H1 (cell line): ENCODE measurements around the gene P2RX7. TPM values are rescaled to one million over a fixed set of nuclear protein-coding genes. Genes with fewer than 3 reads are reported as not detected.

Experiments
- CTCF ChIA-PET: fragments of 300-600 bp; sonication (Branson Sonifier 250); formaldehyde crosslinking; loops from one replicate; lab custom pipeline; 2021; ENCODE audit not compliant: partially characterized antibody; lab: Charles Lee
- POLR2A ChIA-PET: fragments of 300-600 bp; sonication (Branson Sonifier 250); formaldehyde crosslinking; loops from one replicate; lab custom pipeline; 2021; ENCODE audit warnings: inconsistent platforms; ENCODE audit not compliant: partially characterized antibody; lab: Charles Lee
- DNase-seq, 2 experiments: peaks; one replicate each; pipeline versions ENCODE4 v3.0.0 to v3.0.0-alpha.2; 2010 to 2022; ENCODE audit warnings: low spot score in 2 of 2, low read depth in 1 of 2, mixed read lengths in 1 of 2
- FAIRE-seq: peaks from 2 replicates; lab custom pipeline; 2011; peaks lifted over from hg19 to GRCh38; lab: Jason Lieb, UNC
- H2AFZ ChIP-seq: 2 replicates; pipeline ENCODE4 v1.8.1; 2012; ENCODE audit warnings: low read length, inconsistent platforms
- H2AK5ac ChIP-seq: 2 replicates; pipeline ENCODE4 v1.6.1; 2013; ENCODE audit warnings: low read depth, low read length
- H2BK120ac ChIP-seq: replicated peaks from 2 replicates; pipeline ENCODE3; 2013; ENCODE audit warnings: low read depth, low read length, inconsistent platforms
- H2BK12ac ChIP-seq: 2 replicates; pipeline ENCODE4 v1.6.1; 2013; ENCODE audit warnings: low read depth, low read length
- H2BK15ac ChIP-seq: 2 replicates; pipeline ENCODE4 v1.6.1; 2013; ENCODE audit warnings: low read length
- H2BK20ac ChIP-seq: 2 replicates; pipeline ENCODE4 v1.6.1; 2013; ENCODE audit warnings: low read length
- H2BK5ac ChIP-seq: 2 replicates; pipeline ENCODE4 v1.6.1; 2013; ENCODE audit warnings: low read depth, low read length
- H3K14ac ChIP-seq: 2 replicates; pipeline ENCODE4 v1.6.1; 2013; ENCODE audit warnings: inconsistent platforms; ENCODE audit not compliant: insufficient read length
- H3K18ac ChIP-seq: 2 replicates; pipeline ENCODE4 v1.6.1; 2013; ENCODE audit warnings: low read length; ENCODE audit errors: extremely low read depth
- H3K23ac ChIP-seq: 2 replicates; pipeline ENCODE4 v1.6.1; 2013; ENCODE audit warnings: inconsistent platforms; ENCODE audit not compliant: insufficient read length
- H3K23me2 ChIP-seq: 2 replicates; pipeline ENCODE4 v1.6.1; 2013; ENCODE audit warnings: low read depth, low read length
- H3K27ac ChIP-seq: 2 replicates; pipeline ENCODE4 v1.6.1; 2011; ENCODE audit warnings: low read depth, low read length, inconsistent platforms
- H3K27me3 ChIP-seq, 4 experiments: replicated peaks in 1 of 4; 1 replicate in 1 of 4; 2 replicates in 3 of 4; pipeline versions ENCODE4 v1.6.1 to v1.8.1; 2011 to 2013; ENCODE audit warnings: low read length in 3 of 4, mild to moderate bottlenecking in 3 of 4, inconsistent platforms in 2 of 4, mixed read lengths in 2 of 4, moderate library complexity in 1 of 4; ENCODE audit not compliant: control insufficient read depth in 3 of 4, insufficient read depth in 3 of 4; ENCODE audit errors: extremely low read depth in 1 of 4
- H3K36me3 ChIP-seq, 4 experiments: 2 replicates each; pipeline versions ENCODE4 v1.6.1 to v1.8.1; 2011 to 2013; ENCODE audit warnings: mild to moderate bottlenecking in 4 of 4, low read length in 3 of 4, moderate library complexity in 2 of 4, control low read depth in 1 of 4, inconsistent platforms in 1 of 4; ENCODE audit not compliant: insufficient read depth in 4 of 4, control insufficient read depth in 2 of 4
- H3K4ac ChIP-seq: replicated peaks from 2 replicates; pipeline ENCODE3; 2013; ENCODE audit warnings: low read length, low read depth, mixed read lengths, inconsistent platforms; ENCODE audit not compliant: insufficient read length
- H3K4me1 ChIP-seq, 4 experiments: replicated peaks in 1 of 4; 1 replicate in 1 of 4; 2 replicates in 3 of 4; pipeline versions ENCODE4 v1.6.1 to v1.8.1; 2011 to 2013; ENCODE audit warnings: low read length in 3 of 4, inconsistent platforms in 2 of 4, mixed read lengths in 1 of 4; ENCODE audit not compliant: insufficient read depth in 4 of 4, control insufficient read depth in 3 of 4
- H3K4me2 ChIP-seq, 2 experiments: 2 replicates each; pipeline versions ENCODE4 v1.6.1 to v1.8.1; 2011 to 2013; ENCODE audit warnings: low read depth in 2 of 2, low read length in 2 of 2, control low read depth in 1 of 2, inconsistent platforms in 1 of 2, mild to moderate bottlenecking in 1 of 2; ENCODE audit not compliant: insufficient read depth in 1 of 2
- H3K4me3 ChIP-seq, 4 experiments: fragments of 200-600, 300-600 bp in 1 of 4; sonication (generic), shearing (Covaris generic), sonication (Bioruptor Twin) in 1 of 4; 2 replicates each; pipeline versions ENCODE4 v1.5.1 to v1.8.1; 2011 to 2016; ENCODE audit warnings: low read length in 4 of 4, low read depth in 3 of 4, control low read depth in 2 of 4, inconsistent platforms in 2 of 4, mild to moderate bottlenecking in 2 of 4, mixed read lengths in 1 of 4, moderate library complexity in 1 of 4; ENCODE audit not compliant: insufficient read depth in 2 of 4; ENCODE audit errors: extremely low read depth in 1 of 4
- H3K56ac ChIP-seq: replicated peaks from 2 replicates; pipeline ENCODE3; 2013; ENCODE audit warnings: low read depth, mild to moderate bottlenecking, mixed read lengths, low read length, inconsistent platforms; ENCODE audit not compliant: insufficient read length
- H3K79me1 ChIP-seq: 2 replicates; pipeline ENCODE4 v1.6.1; 2013; ENCODE audit warnings: low read depth, low read length, control low read depth
- H3K79me2 ChIP-seq, 2 experiments: 2 replicates each; pipeline versions ENCODE4 v1.6.1 to v1.8.1; 2012 to 2013; ENCODE audit warnings: low read length in 2 of 2, mild to moderate bottlenecking in 2 of 2, inconsistent platforms in 1 of 2; ENCODE audit not compliant: insufficient read depth in 2 of 2, control insufficient read depth in 1 of 2
- H3K9ac ChIP-seq, 4 experiments: replicated peaks in 1 of 4; 1 replicate in 1 of 4; 2 replicates in 3 of 4; pipeline versions ENCODE4 v1.6.1 to v1.8.1; 2011 to 2013; ENCODE audit warnings: low read depth in 3 of 4, low read length in 3 of 4, control low read depth in 2 of 4, mild to moderate bottlenecking in 2 of 4, moderate library complexity in 2 of 4, inconsistent platforms in 1 of 4; ENCODE audit errors: extremely low read depth in 1 of 4
- H3K9me3 ChIP-seq, 2 experiments: 2 replicates each; pipeline versions ENCODE4 v1.6.1 to v1.8.1; 2012 to 2013; ENCODE audit warnings: mild to moderate bottlenecking in 2 of 2, moderate library complexity in 2 of 2, control low read depth in 1 of 2, inconsistent platforms in 1 of 2, low read depth in 1 of 2, low read length in 1 of 2, mixed read lengths in 1 of 2; ENCODE audit not compliant: insufficient read depth in 2 of 2
- H4K20me1 ChIP-seq, 2 experiments: replicated peaks in 1 of 2; 2 replicates each; pipeline versions ENCODE3 to v1.8.1; 2011 to 2013; ENCODE audit warnings: inconsistent platforms in 2 of 2, low read length in 2 of 2, mild to moderate bottlenecking in 1 of 2; ENCODE audit not compliant: insufficient read depth in 2 of 2, control insufficient read depth in 1 of 2
- H4K5ac ChIP-seq: 2 replicates; pipeline ENCODE4 v1.6.1; 2013; ENCODE audit warnings: low read length, low read depth, mixed read lengths, inconsistent platforms; ENCODE audit not compliant: insufficient read length
- H4K8ac ChIP-seq: 2 replicates; pipeline ENCODE4 v1.8.0; 2013; ENCODE audit warnings: mild to moderate bottlenecking, moderate library complexity, low read length, inconsistent platforms; ENCODE audit not compliant: insufficient read depth; ENCODE audit errors: extremely low read depth
- H4K91ac ChIP-seq: replicated peaks from 2 replicates; pipeline ENCODE3; 2013; ENCODE audit warnings: low read length, mixed read lengths, inconsistent platforms; ENCODE audit not compliant: insufficient read length
- CBX8 ChIP-seq: fragments of 300-800, 300-1000 bp; sonication (generic); IDR thresholded peaks from 2 replicates; pipeline ENCODE4 v1.7.1; 2016; ENCODE audit warnings: low read depth, low read length, borderline replicate concordance
- CHD2 ChIP-seq: IDR thresholded peaks from 2 replicates; pipeline ENCODE4 v1.6.1; 2012; ENCODE audit warnings: low read length, improper control_type of control experiment
- WGBS, 2 experiments: shearing (Covaris generic) in 1 of 2; methylation state at CpG; one replicate each; pipeline versions ENCODE4 v1.1.6 to v1.1.7; 2013 to 2015; ENCODE audit warnings: low lambda C conversion rate in 2 of 2, mixed read lengths in 2 of 2, inconsistent platforms in 1 of 2, low coverage in 1 of 2, missing lambda C conversion rate in 1 of 2; ENCODE audit not compliant: insufficient replicate concordance in 2 of 2, insufficient coverage in 1 of 2, insufficient read length in 1 of 2; ENCODE audit errors: extremely low coverage in 1 of 2, missing lambda C conversion rate in 1 of 2; 5-methylcytosine and 5-hydroxymethylcytosine counted together
- polyA plus RNA-seq, 7 experiments: library from polyadenylated mRNA; depleted of rRNA in 3 of 7; stranded (reverse) in 5 of 7; unstranded in 2 of 7; fragments of >200 nt in 5 of 7; fragments of 200-250 nt in 2 of 7; gene quantifications; 1 replicate in 5 of 7; 2 replicates in 1 of 7; 4 replicates in 1 of 7; pipeline versions ENCODE4 v1.2.1 to v1.2.3, GENCODE V29; 2011 to 2013; ENCODE audit warnings: missing spikeins in 2 of 7, mixed read lengths in 2 of 7
- total RNA-seq: library from RNA; stranded (reverse); fragmentation: NEBNext Ultra II Directional; extraction: Animal tissue kit (Norgen Biotek cat#: 25700); gene quantifications from 2 replicates; pipeline ENCODE4 v1.2.1, GENCODE V29; 2021
- TF ChIP-seq, protein P1 (sequence below), 3 experiments: IDR thresholded peaks; 1 replicate in 2 of 3; 2 replicates in 1 of 3; pipeline versions ENCODE4 v1.5.1 to v1.6.1; 2011; ENCODE audit warnings: low read length in 3 of 3, mild to moderate bottlenecking in 3 of 3, inconsistent platforms in 2 of 3, low read depth in 1 of 3, moderate library complexity in 1 of 3; ENCODE audit not compliant: insufficient read depth in 1 of 3; ENCODE audit errors: control extremely low read depth in 1 of 3
- TF ChIP-seq, protein P2 (sequence below): IDR thresholded peaks from 2 replicates; pipeline ENCODE4 v1.6.1; 2011; ENCODE audit warnings: low read depth, mild to moderate bottlenecking, low read length; ENCODE audit not compliant: insufficient read depth

Gene P2RX7
- total and polyA plus RNA-seq, 2 of the 8 experiments (the other 6 are each of a cell fraction or from before 2014, with no cell fraction given) = 0.38 to 0.56 TPM

DNA sequence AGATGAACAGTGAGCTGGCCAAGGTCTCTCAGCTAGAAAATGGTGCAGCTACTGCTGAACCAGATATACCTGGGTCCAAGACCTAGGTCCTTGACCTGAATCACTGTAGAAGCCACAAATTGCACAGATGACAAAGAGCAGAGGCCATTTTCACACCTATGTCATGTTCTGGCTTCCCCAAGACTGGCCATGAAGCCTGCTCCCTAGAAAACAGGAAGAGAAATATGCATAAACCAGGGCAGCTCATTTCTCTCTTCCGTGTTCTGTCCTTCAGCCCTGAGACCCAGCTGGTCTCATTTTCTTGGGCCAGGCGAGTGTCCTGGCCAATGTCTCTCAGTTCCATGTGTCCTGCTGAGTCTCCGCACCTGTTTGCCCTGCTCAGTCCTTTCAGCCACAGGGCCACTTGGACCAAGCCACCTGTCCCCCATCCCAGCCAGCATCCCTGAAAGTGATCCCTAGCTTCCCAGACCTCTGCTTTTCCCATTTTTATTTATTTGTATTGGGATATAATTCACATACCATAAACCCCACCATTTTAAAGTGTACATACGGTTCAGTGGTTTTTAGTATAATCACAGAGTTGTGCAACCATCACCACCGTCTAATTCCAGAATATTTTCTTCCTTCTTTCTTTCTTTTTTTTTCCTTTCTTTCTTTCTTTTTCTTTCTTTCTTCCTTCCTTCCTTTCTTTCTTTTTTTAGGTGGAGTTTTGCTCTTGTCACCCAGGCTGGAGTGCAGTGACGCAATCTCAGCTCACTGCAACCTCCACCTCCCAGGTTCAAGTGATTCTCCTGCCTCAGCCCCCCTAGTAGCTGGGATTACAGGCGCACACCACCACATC, 27.0 kb downstream of the P2RX7 start:
- ChIA-PET POLR2A (interaction anchor here (0.6 kb wide), 1 partner anchor 54 kb away, joined by 5 read pairs; no protein-coding TSS in a partner anchor), CTCF (interaction anchor here (0.7 kb wide), 1 partner anchor 256 kb away, joined by 3 read pairs; no protein-coding TSS in a partner anchor)
- H3K4me3 ChIP-seq = no peak overlapping the region
- H4K5ac ChIP-seq = no peak overlapping the region
- H2BK5ac ChIP-seq = no peak overlapping the region
- 87% methylated on average over 7 of the region's 7 CpGs; no CpG with 5 or more reads in 1 of the 2 experiments for WGBS, 2 experiments
- no peak overlapping the region for H2AK5ac ChIP-seq
- H3K79me2 ChIP-seq = no peaks in the 10 kb centered on the region
- H2BK12ac ChIP-seq = no peak overlapping the region
- H4K20me1 ChIP-seq = no peaks in the 10 kb centered on the region
- peaks cover 0 to 2% (median 0%) of the 10 kb centered on the region in 4 experiments; a peak in 2 of 7 replicates for H3K4me1 ChIP-seq
- H2BK20ac ChIP-seq = no peak overlapping the region
- no peak overlapping the region for H3K14ac ChIP-seq
- no peak overlapping the region for H2AFZ ChIP-seq
- no peak for DNase-seq
- no peak overlapping the region for H2BK120ac ChIP-seq
- H3K18ac ChIP-seq = no peak overlapping the region
- no peak overlapping the region for H3K27ac ChIP-seq
- no peaks in the 10 kb centered on the region for H3K27me3 ChIP-seq
- H3K36me3 ChIP-seq = no peaks in the 10 kb centered on the region
- H3K4me2 ChIP-seq = no peak overlapping the region
- no peak overlapping the region for H4K91ac ChIP-seq
- H3K79me1 ChIP-seq = no peaks in the 10 kb centered on the region
- H3K9ac ChIP-seq = no peak overlapping the region
- FAIRE-seq = no peak
- no peak overlapping the region for H3K56ac ChIP-seq
- H3K23me2 ChIP-seq = no peaks in the 10 kb centered on the region
- H3K4ac ChIP-seq = no peak overlapping the region
- H4K8ac ChIP-seq = no peak overlapping the region
- H3K23ac ChIP-seq = no peak overlapping the region
- no peak overlapping the region for H2BK15ac ChIP-seq
- no peaks in the 10 kb centered on the region for H3K9me3 ChIP-seq
- TF ChIP-seq CBX8 (no peak), CHD2 (no peak)
- TF ChIP-seq, protein P1, sequence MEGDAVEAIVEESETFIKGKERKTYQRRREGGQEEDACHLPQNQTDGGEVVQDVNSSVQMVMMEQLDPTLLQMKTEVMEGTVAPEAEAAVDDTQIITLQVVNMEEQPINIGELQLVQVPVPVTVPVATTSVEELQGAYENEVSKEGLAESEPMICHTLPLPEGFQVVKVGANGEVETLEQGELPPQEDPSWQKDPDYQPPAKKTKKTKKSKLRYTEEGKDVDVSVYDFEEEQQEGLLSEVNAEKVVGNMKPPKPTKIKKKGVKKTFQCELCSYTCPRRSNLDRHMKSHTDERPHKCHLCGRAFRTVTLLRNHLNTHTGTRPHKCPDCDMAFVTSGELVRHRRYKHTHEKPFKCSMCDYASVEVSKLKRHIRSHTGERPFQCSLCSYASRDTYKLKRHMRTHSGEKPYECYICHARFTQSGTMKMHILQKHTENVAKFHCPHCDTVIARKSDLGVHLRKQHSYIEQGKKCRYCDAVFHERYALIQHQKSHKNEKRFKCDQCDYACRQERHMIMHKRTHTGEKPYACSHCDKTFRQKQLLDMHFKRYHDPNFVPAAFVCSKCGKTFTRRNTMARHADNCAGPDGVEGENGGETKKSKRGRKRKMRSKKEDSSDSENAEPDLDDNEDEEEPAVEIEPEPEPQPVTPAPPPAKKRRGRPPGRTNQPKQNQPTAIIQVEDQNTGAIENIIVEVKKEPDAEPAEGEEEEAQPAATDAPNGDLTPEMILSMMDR (IDR thresholded peaks at IDR 0.05; ENCODE audit: control extremely low read depth in 1 of 3, insufficient read depth in 1 of 3, low read depth in 1 of 3, low read length in 3 of 3) = no peak
- TF ChIP-seq, protein P2, sequence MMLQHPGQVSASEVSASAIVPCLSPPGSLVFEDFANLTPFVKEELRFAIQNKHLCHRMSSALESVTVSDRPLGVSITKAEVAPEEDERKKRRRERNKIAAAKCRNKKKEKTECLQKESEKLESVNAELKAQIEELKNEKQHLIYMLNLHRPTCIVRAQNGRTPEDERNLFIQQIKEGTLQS = no peak
